Liver (tissue), 3 donors: Measurements from ENCODE around the gene COQ6.

Experiments
- CTCF ChIP-seq: fragments of 150-350 bp; IDR thresholded peaks from 2 replicates; pipeline ENCODE4 v1.5.1; 2017; ENCODE audit warnings: improper control_type of control experiment, low read depth, low read length; ENCODE audit not compliant: missing input control
- RAD21 ChIP-seq, 2 donors: IDR thresholded peaks; 2 replicates each; pipeline ENCODE4 v1.6.1; 2016; ENCODE audit warnings: antibody characterized with exemption in 2 of 2, mild to moderate bottlenecking in 2 of 2
- donor health status: healthy.
- donor health status: healthy.

- TF ChIP-seq RAD21 (IDR thresholded peaks at IDR 0.05) = no peak
- TF ChIP-seq CTCF = no peak
Measured at GRCh38 chr14:73953731-73954130, 3.6 kb downstream of the COQ6 start.
